Erythroblast (primary cell): ENCODE measurements around the gene THSD7A.

Experiments
- DNase-seq, 2 experiments: peaks; one replicate each; lab custom pipeline; 2025; lab: John Stamatoyannopoulos, UW
- GATA1 ChIP-seq: IDR thresholded peaks from 2 replicates; pipeline ENCODE4 v1.6.1; 2011; ENCODE audit warnings: low read depth, mild to moderate bottlenecking, control low read depth, low read length, moderate library complexity
- POLR2A ChIP-seq: IDR thresholded peaks from 2 replicates; pipeline ENCODE4 v1.6.1; 2011; ENCODE audit warnings: mild to moderate bottlenecking, low read length

The THSD7A gene

DNA sequence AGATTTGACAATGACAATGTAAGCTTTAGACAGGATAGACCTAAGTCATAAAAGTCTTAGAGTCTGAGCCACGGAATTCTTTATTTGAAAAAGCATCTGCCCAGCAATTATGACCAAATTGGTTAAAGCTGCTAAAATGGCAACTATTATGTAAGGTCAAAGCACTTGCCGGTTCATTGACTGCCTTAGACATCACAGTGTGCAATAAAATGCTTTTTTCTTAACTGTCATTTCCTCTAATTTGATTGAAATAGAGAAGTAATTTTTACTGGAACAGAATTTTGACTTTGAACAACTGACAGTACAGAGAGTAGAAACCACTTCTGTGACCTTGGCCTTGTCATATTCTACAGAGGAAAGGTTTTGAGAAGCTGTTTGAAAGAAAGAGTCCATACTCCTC, 142.9 kb downstream of the THSD7A start:
- no peak for DNase-seq
- TF ChIP-seq POLR2A (no peak), GATA1 (no peak)

DNA sequence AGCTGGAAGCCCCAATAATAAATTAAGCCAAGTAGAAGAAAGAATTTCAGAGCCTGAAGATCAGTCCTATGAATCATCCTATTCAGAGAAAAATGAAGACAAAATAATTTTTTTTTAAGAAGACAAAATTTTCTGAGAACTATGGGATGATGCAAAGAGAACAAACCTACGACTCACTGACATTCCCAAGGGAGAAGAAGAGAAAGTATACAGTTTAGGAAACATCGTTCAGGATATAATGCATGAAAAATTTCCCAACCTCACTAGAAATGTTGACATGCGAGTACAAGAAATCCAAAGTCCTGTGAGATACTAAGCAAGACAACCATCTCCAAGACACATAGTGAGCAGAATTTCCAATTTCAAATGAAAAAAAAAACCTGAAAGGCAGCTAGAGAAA, 150.5 kb downstream of the THSD7A start:
- DNase-seq = no peak
- TF ChIP-seq POLR2A (no peak), GATA1 (no peak)

DNA sequence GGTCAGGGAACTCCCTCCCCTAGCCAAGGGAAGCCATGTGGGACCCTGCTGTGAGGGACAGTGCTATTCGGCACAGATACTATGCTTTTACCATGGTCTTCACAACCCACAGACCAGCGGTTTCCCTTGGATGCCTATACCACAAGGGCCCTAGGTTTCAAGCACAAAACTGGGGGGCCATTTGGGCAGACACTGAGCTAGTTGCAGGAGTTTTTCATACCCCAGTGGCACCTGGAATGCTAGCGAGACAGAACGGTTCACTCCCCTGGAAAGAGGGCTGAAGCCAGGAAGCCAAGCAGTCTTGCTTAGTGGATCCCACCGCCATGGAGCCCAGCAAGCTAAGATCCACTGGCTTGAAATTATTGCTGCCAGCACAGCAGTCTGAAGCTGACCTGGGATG, 156.8 kb downstream of the THSD7A start:
- DNase-seq = no peak
- TF ChIP-seq GATA1 (no peak), POLR2A (no peak)

DNA sequence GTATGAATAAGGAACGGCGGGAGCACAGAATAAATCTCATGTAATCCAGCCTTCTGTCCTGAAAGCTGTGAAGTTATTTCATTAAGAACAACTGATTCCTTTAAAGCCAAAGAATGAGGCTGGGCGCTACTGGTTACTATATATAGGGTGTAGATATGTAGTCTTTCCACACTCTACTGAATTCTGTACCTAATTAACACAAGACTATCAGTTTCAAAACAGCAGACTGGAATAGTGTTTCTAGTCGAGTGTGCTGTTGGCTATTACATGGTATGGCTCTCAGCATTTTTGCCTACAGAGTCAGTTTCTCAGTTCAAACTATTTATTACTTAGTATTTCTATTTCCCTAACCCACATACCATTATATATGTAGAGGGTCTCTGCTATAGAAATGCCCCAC, 163.3 kb downstream of the THSD7A start:
- DNase-seq = no peak
- TF ChIP-seq POLR2A = no peak

DNA sequence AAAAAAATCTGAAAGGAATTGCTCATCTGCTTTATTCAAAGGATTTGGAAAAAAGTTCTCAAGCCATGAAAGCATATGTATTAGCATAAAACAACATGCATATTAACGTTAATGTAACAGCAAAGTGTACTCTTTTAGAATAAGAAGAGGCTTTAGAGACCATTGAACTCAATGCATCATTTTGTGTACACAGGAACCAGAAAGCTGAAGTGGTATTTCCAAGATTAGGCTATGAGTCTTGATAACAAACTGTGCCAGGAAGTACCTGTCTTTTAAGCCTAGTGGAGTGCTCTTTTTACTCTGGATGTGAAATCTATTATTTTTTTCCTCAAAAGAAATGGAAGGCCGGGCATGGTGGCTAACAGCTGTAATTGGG, 164.2 kb downstream of the THSD7A start:
- TF ChIP-seq GATA1 (no peak), POLR2A (no peak)
- DNase-seq = no peak

DNA sequence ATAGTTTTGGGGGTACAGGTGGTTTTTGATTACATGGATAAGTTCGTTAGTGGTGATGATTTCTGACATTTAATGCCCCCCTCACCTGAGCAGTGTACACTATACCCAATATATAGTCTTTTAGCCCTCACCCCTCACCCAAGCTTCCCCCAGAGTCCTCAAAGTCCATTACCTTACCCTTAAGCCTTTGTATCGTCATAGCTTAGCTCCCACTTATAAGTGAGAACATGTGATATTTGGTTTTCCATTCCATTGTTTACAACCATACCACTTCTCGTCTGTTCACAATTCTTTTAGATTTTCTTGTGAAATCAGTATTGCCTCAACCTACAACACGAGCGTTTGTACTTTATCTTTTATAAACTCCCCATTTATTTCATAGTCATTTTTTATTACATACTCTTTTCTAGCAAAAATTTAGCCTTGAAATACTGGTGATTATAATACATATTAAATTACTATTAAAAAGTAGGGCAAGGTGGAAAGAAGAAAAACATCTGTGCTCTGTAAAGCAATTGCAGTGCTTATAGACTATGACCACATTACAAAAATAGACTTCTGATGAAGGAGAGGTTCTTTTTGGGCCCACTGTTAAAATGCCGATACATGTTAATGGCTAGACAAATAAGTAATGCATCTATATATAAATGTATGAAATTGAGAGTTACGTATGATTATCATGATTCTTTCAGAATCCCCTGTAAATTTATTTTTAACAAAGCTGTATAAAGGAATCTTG, 164.8 kb downstream of the THSD7A start:
- TF ChIP-seq GATA1 = no peak
- no peak for TF ChIP-seq POLR2A
- DNase-seq = no peak

DNA sequence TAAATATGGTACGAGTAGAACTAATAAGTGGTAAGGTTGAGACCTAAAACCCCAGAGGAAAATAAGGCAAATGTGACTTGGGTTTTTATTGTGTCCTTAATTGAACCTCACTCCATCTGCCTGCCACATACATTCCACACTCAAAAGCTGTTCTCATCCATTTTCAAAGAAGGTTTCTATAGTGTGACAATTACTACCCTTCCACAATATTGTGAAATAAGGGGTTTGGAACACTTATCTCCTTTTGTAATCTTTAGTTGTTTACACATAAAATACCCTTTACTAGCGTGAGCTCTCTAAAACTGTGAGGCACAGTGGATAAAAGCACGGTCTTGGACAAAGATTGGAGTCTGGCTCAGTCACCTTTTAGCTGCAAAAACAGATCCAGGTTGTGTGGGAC, 166.6 kb downstream of the THSD7A start:
- TF ChIP-seq POLR2A (no peak), GATA1 (no peak)
- no peak for DNase-seq

DNA sequence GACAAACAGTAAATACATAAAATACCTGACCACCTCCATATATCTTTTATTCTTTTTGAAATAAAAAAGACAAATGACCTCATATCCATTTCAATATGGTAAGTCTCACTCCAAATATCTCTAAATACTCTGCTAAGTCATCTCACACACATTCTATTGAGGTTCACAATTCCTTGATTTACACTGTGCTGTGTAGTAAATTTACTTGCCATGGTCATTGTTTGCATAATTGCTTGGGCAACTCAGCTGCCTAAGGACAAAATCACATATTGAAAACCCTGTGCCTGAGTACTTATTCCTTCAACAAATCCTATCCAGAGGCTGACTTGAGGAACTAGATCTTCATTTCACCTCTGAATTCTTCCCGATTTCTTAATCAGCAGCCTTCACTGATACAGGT, 176.4 kb downstream of the THSD7A start:
- DNase-seq = no peak
- TF ChIP-seq GATA1 (no peak), POLR2A (no peak)

DNA sequence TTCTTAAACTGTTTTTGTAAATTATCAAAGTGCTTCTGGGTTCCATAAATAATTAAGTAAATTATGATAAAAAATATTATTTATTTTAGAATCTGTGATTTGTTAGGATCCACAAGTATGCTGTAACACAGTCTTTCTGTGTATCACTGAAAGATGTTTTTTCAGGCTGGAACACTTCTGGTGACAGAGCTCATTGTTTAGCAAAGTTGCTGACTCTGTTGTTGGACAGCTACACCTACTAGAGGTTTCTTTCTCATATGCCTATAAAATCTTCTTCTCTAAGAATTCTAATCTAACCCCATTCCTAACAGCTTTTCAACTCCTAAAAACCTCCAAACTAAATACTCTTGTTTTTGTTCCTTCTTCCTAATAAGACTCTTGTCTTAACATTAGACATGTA, 176.8 kb downstream of the THSD7A start:
- TF ChIP-seq GATA1 (no peak), POLR2A (no peak)

DNA sequence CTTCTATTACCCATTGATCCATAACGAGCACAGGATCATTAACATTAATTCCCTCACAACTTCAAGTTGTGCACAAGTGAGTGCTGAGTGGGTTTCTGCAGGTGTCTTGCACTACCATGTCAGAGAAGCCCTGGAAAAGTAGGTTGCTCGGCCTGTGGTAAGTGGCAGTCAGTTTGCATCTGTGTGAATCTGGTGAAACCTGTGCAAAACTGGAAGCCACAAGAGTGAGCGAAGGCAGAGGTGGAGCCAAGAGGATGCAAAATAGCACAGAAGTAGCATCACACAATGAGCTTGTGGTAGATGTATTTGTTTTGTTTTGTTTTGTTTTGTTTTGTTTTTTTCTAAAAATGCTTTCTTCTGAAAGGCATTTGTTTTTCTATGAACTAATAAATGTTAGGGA, 181.5 kb downstream of the THSD7A start:
- TF ChIP-seq POLR2A (no peak), GATA1 (no peak)
- DNase-seq = no peak

More for the DNA sequence above, 176.8 kb downstream of the THSD7A start:
- no peak for DNase-seq

DNA sequence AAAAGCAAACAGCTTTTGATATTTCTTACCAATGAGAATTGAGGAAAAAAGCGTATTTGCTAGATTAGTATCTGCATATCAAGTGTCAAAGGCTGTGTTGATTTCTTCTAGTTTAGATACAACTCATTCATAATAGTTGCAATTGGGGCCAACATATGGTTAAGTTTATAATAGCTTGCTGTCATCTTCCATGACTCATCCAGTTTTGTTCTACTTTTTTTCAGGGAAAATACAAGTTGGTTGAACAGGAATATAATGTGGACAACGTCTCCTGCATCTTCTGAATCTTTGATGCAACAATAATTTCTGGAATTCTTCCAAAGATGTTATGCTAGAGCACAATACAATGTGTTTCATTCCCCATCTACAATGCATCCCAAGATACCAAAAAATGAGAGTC, 182.0 kb downstream of the THSD7A start:
- DNase-seq = no peak
- TF ChIP-seq POLR2A (no peak), GATA1 (no peak)

DNA sequence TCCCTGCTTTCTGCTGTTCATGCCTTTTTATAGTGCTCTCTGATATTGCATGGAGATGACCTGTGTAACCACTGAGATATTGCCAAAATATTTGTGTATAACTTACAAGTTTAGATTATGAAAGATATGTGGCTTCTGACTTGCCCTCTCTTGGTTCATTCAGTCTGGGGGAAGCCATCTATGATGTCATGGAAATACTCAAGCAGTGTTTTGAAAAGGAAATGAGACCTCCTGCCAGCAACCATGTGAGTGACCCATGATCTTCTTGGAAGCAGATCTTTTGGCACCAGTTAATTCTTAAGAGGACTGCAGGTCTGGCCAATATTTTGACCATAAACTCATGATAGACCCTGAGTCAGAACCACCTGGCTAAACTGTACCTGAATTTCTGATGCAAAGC, 183.0 kb downstream of the THSD7A start:
- TF ChIP-seq GATA1 (no peak), POLR2A (no peak)
- DNase-seq = no peak

DNA sequence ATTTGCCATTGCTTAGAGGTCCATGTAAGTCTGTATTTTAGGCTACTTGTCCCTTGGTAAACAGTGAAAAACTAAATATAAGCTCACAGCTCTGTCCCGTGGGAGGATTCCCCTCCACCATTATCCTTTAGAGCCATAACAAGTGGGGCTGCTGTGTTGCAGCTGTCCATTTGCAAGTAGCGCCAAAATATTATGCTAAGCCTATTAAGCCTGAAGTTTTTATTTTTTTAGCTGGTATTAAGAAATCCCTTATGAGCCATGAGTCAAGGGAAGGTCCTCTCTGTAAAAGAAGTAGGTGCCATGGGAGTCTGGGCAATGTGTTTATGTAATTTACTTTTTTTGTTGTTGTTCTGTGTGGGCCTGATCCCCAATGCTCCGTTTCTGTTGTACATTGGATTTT, 183.9 kb downstream of the THSD7A start:
- TF ChIP-seq GATA1 (no peak), POLR2A (no peak)
- DNase-seq = no peak

DNA sequence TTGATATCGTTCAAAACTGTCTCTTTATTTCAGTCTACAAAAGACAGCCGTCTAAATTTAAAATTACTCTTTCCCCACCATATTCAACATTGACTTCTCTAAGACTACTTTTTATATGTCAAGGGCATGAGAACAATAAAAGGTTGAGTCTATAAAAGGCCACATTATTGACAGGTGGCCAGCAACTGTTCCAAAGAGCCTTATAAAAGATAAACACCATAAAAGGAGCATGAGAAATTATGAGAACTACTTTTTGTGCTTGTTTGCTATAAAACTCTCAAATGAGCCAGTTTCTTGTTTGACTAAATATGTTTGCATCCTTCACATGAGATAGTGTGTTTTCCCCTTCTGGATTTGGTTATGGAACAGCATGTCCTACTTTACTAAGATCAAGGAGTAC, 189.2 kb downstream of the THSD7A start:
- TF ChIP-seq POLR2A = no peak
- TF ChIP-seq GATA1 = no peak
- DNase-seq = no peak

DNA sequence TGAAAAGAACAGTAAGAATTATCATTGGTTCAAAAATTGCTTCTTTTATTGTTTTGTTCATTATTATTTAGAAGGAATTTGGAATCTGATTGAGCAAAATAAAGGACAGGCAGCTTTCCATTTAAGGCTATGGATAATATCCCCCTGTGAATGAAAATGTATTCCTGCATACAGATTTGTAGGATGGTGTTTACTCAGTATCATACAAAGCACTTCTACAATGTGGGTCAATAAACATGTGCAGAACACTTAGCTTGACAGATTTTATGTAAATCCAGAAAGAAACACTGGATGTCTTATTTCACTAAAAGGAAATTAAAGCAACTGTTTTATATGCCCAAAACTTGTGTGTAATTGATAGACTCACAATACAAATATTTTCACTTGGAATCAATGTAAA, 189.7 kb downstream of the THSD7A start:
- TF ChIP-seq GATA1 (no peak), POLR2A (no peak)

More for the DNA sequence above, 189.7 kb downstream of the THSD7A start:
- no peak for DNase-seq
